ENCODE measurements around the gene CST7. TPM values are rescaled to one million over a fixed set of nuclear protein-coding genes. Genes with fewer than 3 reads are reported as not detected.

The CST7 gene
- polyA plus RNA-seq, 1 donor from 2014 or later = not detected

- H3K9me2 ChIP-seq (ENCODE audit: insufficient read depth, low read length) = no peaks in the 10 kb centered on the region
- H3K79me2 ChIP-seq (replicated peaks; ENCODE audit: insufficient read depth, low read length) = no peaks in the 10 kb centered on the region
- H3K9me3 ChIP-seq (ENCODE audit: low read length) = no peaks in the 10 kb centered on the region
- no peaks in the 10 kb centered on the region for H3F3A ChIP-seq (ENCODE audit: insufficient read depth, low read length, poor library complexity, severe bottlenecking)
- H3K36me3 ChIP-seq (ENCODE audit: insufficient read depth, low read length) = peaks cover 18% of the 10 kb centered on the region
- H2AFZ ChIP-seq (ENCODE audit: low read depth, low read length) = no peak overlapping the region
- no peak overlapping the region for H3K4me3 ChIP-seq (ENCODE audit: low read length)
- TF ChIP-seq EZH2 (IDR thresholded peaks at IDR 0.05; ENCODE audit: borderline replicate concordance, insufficient read depth, low read length, poor library complexity, severe bottlenecking) (no peak), MXI1 (conservative IDR thresholded peaks at IDR 0.05; ENCODE audit: poor library complexity, severe bottlenecking) (no peak), POLR2AphosphoS5 (IDR thresholded peaks at IDR 0.05) (no peak), REST (IDR thresholded peaks at IDR 0.05; ENCODE audit: borderline replicate concordance) (no peak), RAD21 (conservative IDR thresholded peaks at IDR 0.05) (no peak), EP300 (conservative IDR thresholded peaks at IDR 0.05; ENCODE audit: poor library complexity, severe bottlenecking) (no peak), SMC3 (conservative IDR thresholded peaks at IDR 0.05; ENCODE audit: poor library complexity) (no peak), CTCF (IDR thresholded peaks at IDR 0.05; ENCODE audit: poor library complexity, severe bottlenecking) (no peak), TAF1 (IDR thresholded peaks at IDR 0.05; ENCODE audit: low read depth) (no peak)
- H3K4me2 ChIP-seq (ENCODE audit: low read length) = no peak overlapping the region
- no peak overlapping the region for H3K27ac ChIP-seq (ENCODE audit: low read length)
- H3K9ac ChIP-seq (ENCODE audit: low read length) = no peak overlapping the region
- no peaks in the 10 kb centered on the region for H4K20me1 ChIP-seq (ENCODE audit: insufficient read depth)
- no peaks in the 10 kb centered on the region for H3K27me3 ChIP-seq (ENCODE audit: insufficient read depth, low read depth, low read length)
These were observed 11.3 kb downstream of the CST7 start for GRCh38 chr20:24960302-24960801.

- no peak overlapping the region for H3K4me2 ChIP-seq (ENCODE audit: low read length)
- no peaks in the 10 kb centered on the region for H4K20me1 ChIP-seq (ENCODE audit: insufficient read depth)
- no peaks in the 10 kb centered on the region for H3K9me3 ChIP-seq (ENCODE audit: low read length)
- H3K9ac ChIP-seq (ENCODE audit: low read length) = no peak overlapping the region
- no peak overlapping the region for H2AFZ ChIP-seq (ENCODE audit: low read depth, low read length)
- no peak overlapping the region for H3K27ac ChIP-seq (ENCODE audit: low read length)
- H3F3A ChIP-seq (ENCODE audit: insufficient read depth, low read length, poor library complexity, severe bottlenecking) = no peaks in the 10 kb centered on the region
- no peak overlapping the region for H3K4me3 ChIP-seq (ENCODE audit: low read length)
- no peaks in the 10 kb centered on the region for H3K27me3 ChIP-seq (ENCODE audit: insufficient read depth, low read depth, low read length)
- no peaks in the 10 kb centered on the region for H3K79me2 ChIP-seq (replicated peaks; ENCODE audit: insufficient read depth, low read length)
- no peaks in the 10 kb centered on the region for H3K9me2 ChIP-seq (ENCODE audit: insufficient read depth, low read length)
- TF ChIP-seq EZH2 (IDR thresholded peaks at IDR 0.05; ENCODE audit: borderline replicate concordance, insufficient read depth, low read length, poor library complexity, severe bottlenecking) (no peak), TAF1 (IDR thresholded peaks at IDR 0.05; ENCODE audit: low read depth) (no peak), SMC3 (conservative IDR thresholded peaks at IDR 0.05; ENCODE audit: poor library complexity) (no peak), CTCF (IDR thresholded peaks at IDR 0.05; ENCODE audit: poor library complexity, severe bottlenecking) (no peak), REST (IDR thresholded peaks at IDR 0.05; ENCODE audit: borderline replicate concordance) (no peak), MXI1 (conservative IDR thresholded peaks at IDR 0.05; ENCODE audit: poor library complexity, severe bottlenecking) (no peak), EP300 (conservative IDR thresholded peaks at IDR 0.05; ENCODE audit: poor library complexity, severe bottlenecking) (no peak), RAD21 (conservative IDR thresholded peaks at IDR 0.05) (no peak), POLR2AphosphoS5 (IDR thresholded peaks at IDR 0.05) (no peak)
- peaks cover 18% of the 10 kb centered on the region for H3K36me3 ChIP-seq (ENCODE audit: insufficient read depth, low read length)
These were observed 11.8 kb downstream of the CST7 start for GRCh38 chr20:24960861-24961260.
